Upper lobe of left lung (tissue), 6 donors: ENCODE measurements around the gene FAM98A. TPM values are rescaled to one million over a fixed set of nuclear protein-coding genes. Genes with fewer than 3 reads are reported as not detected.

Source experiments
- ATAC-seq, 2 donors: fragments of 200-7000 bp; cut with Tn5 transposase; one replicate each; pipeline ENCODE4 v1.9.1; 2022; ENCODE audit warnings: mild to moderate bottlenecking in 2 of 2, moderate library complexity in 2 of 2; ENCODE audit not compliant: low FRiP score in 2 of 2
- DNase-seq, 2 donors: peaks; one replicate each; pipeline ENCODE4 v3.0.0-alpha.2; 2019 to 2020
- H3K27ac ChIP-seq, 4 donors: fragments of 200-600 bp; sonication (generic); one replicate each; pipeline ENCODE4 v1.5.1; 2016 to 2019
- H3K27me3 ChIP-seq, 4 donors: fragments of 200-600 bp; sonication (generic); one replicate each; pipeline ENCODE4 v1.5.1; 2017 to 2019
- H3K36me3 ChIP-seq, 4 donors: fragments of 200-600 bp; sonication (generic); one replicate each; pipeline ENCODE4 v1.5.1; 2016 to 2019
- H3K4me1 ChIP-seq, 4 donors: fragments of 200-600 bp; sonication (generic); one replicate each; pipeline ENCODE4 v1.5.1; 2018 to 2019
- H3K4me3 ChIP-seq, 4 donors: fragments of 200-600 bp; sonication (generic); one replicate each; pipeline ENCODE4 v1.5.1; 2017 to 2019; ENCODE audit warnings: mild to moderate bottlenecking in 2 of 4, moderate library complexity in 1 of 4
- H3K9me3 ChIP-seq, 4 donors: fragments of 200-600 bp; sonication (generic); one replicate each; pipeline ENCODE4 v1.5.1; 2018 to 2019
- CTCF ChIP-seq, 6 experiments: fragments of 450-650 bp in 4 of 6; fragments of 200-600 bp in 2 of 6; sonication (generic) in 2 of 6; IDR thresholded peaks; one replicate each; pipeline ENCODE4 v1.5.1; 2016 to 2019; ENCODE audit warnings: antibody characterized with exemption in 6 of 6
- EP300 ChIP-seq, 4 donors: sonication (generic); formaldehyde crosslinking; IDR thresholded peaks; one replicate each; pipeline ENCODE4 v1.5.1; 2017; ENCODE audit warnings: antibody characterized with exemption in 4 of 4, control low read depth in 2 of 4
- POLR2A ChIP-seq, 4 donors: fragments of 450-650 bp; IDR thresholded peaks; one replicate each; pipeline ENCODE4 v1.5.1; 2016 to 2017; ENCODE audit warnings: antibody characterized with exemption in 4 of 4, mild to moderate bottlenecking in 2 of 4
- POLR2AphosphoS5 ChIP-seq, 2 donors: sonication (generic); formaldehyde crosslinking; IDR thresholded peaks; one replicate each; pipeline ENCODE4 v1.5.1; 2017; ENCODE audit warnings: antibody characterized with exemption in 2 of 2
- WGBS, 2 donors: methylation state at CpG; one replicate each; pipeline ENCODE4 v1.1.5; 2017 to 2018; 5-methylcytosine and 5-hydroxymethylcytosine counted together
- total RNA-seq, 6 donors: library from RNA; depleted of rRNA in 4 of 6; stranded (reverse); fragments of >200 nt in 4 of 6; gene quantifications; one replicate each; pipeline versions ENCODE4 v1.1.0 to v1.2.1, GENCODE V29; 2016 to 2021
- donor health status: DM: no; HTN: no; CAD: no; lungs with moderate emphysema.
- donor health status: DM: no; HTN: yes; CAD: no; lungs with severe emphysema.

The FAM98A gene
- total RNA-seq, 6 donors from 2014 or later = 9.0 to 66.3 (median 26.4) TPM

GRCh38 chr2:33634261-33634910 lies 35.3 kb upstream of the FAM98A start:
- TF ChIP-seq CTCF (IDR thresholded peaks at IDR 0.05) (no peak), EP300 (IDR thresholded peaks at IDR 0.05) (no peak), POLR2A (IDR thresholded peaks at IDR 0.05) (no peak), POLR2AphosphoS5 (IDR thresholded peaks at IDR 0.05) (no peak)
- DNase-seq = no peak
- Histone ChIP-seq H3K36me3 (no peaks in the 10 kb centered on the region), H3K4me1 (no peaks in the 10 kb centered on the region), H3K9me3 (no peaks in the 10 kb centered on the region), H3K27me3 (no peaks in the 10 kb centered on the region), H3K27ac (no peak overlapping the region), H3K4me3 (no peak overlapping the region)
- WGBS, 2 donors = 88 to 91% methylated on average over 4 of the region's 4 CpGs
- no peak for ATAC-seq

DNA sequence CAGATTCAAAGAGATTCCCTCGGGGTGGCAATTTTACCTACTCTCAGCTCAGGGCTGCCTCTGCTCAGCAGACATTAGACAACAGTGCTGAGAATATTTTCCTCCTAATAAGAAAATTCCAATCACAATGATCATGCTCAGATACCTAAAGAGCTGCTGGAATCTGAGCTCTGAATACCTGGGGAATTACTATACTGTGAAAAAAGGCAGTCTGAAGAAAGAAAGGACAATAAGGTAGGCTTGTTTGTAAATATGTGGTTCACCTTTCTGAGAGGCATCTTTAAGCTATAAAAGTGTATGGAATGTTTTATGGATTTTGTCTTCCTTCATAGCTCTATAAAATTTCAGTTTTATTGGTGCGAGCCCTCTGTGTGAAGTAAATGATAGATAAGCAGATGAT lies 34.2 kb upstream of the FAM98A start:
- Histone ChIP-seq H3K9me3 (no peaks in the 10 kb centered on the region), H3K27me3 (no peaks in the 10 kb centered on the region), H3K4me3 (no peak overlapping the region), H3K36me3 (no peaks in the 10 kb centered on the region), H3K4me1 (no peaks in the 10 kb centered on the region), H3K27ac (no peak overlapping the region)
- ATAC-seq (no peak), DNase-seq (no peak)
- TF ChIP-seq EP300 (IDR thresholded peaks at IDR 0.05) (no peak), POLR2A (IDR thresholded peaks at IDR 0.05) (no peak), CTCF (IDR thresholded peaks at IDR 0.05) (no peak), POLR2AphosphoS5 (IDR thresholded peaks at IDR 0.05) (no peak)
- WGBS, 2 donors = 92 to 97% methylated on average over 2 of the region's 2 CpGs

DNA sequence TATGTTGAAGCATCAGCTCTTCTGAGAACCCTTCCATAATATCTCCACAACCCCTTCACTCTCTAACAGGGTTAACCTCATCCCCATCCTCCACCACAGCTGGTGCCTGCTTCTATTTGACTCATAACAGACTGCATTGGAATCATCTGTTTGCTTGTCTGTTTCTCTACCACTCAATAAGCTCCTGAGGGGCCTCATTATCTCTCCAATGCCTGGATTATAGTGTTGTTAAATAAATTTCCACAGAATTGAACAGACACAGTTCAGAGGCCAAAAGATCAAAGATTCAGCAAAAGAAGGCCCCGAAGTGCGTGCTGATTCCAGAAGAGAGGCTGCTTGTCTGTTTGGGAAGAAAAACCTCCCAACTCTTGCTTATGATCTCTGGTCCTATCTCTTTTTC lies 33.7 kb upstream of the FAM98A start:
- Histone ChIP-seq H3K4me1 (no peaks in the 10 kb centered on the region), H3K27me3 (no peaks in the 10 kb centered on the region), H3K27ac (no peak overlapping the region), H3K36me3 (no peaks in the 10 kb centered on the region), H3K9me3 (no peaks in the 10 kb centered on the region), H3K4me3 (no peak overlapping the region)
- TF ChIP-seq POLR2AphosphoS5 (IDR thresholded peaks at IDR 0.05) (no peak), POLR2A (IDR thresholded peaks at IDR 0.05) (no peak), CTCF (IDR thresholded peaks at IDR 0.05) (no peak), EP300 (IDR thresholded peaks at IDR 0.05) (no peak)
- DNase-seq (no peak), ATAC-seq (no peak)
- WGBS, 2 donors = 85 to 92% methylated on average over 2 of the region's 2 CpGs

DNA sequence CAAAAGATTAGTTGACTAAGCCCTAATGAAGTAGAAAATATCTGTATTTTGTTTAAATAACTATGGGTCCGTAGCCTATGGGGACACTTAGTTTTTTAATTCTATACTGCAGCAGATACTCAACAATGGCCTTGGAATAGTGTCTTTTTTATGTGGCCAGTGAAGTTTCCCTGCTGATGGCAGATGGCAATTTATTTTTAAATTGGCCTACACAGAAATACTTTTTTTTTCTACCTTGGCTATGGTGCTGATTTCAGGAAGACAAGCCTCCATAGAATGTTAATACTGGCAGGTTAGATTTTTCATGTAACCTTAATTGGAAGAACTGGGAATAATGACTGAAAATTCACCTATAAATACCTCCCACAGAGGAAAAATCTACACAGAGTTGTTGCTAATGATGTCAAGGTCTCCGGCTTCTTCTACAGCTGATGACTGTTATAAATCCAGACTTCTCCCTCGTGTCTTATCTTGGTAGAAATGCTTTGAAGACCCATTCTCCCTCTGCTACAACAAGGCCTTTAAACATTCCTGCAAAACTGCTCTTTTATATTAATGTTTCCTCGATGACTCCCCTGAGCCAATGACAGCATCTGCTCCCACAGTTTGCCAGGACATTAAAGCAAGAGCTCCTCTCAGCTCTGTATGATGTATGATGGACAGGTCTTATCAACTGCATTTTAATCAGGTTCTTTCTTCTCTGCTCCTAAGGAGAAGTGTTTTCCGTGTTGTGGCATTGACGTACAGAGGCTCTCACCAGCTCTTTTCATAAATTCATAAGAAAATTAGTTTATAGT lies 29.1 kb upstream of the FAM98A start:
- no peaks in the 10 kb centered on the region for H3K36me3 ChIP-seq
- H3K4me3 ChIP-seq = no peak overlapping the region
- no peak overlapping the region for H3K27ac ChIP-seq
- WGBS, 2 donors = 91 to 92% methylated on average over 6 of the region's 6 CpGs
- no peaks in the 10 kb centered on the region for H3K27me3 ChIP-seq
- DNase-seq = no peak
- no peaks in the 10 kb centered on the region for H3K9me3 ChIP-seq
- TF ChIP-seq CTCF (IDR thresholded peaks at IDR 0.05) (no peak), EP300 (IDR thresholded peaks at IDR 0.05) (no peak), POLR2A (IDR thresholded peaks at IDR 0.05) (no peak), POLR2AphosphoS5 (IDR thresholded peaks at IDR 0.05) (no peak)
- H3K4me1 ChIP-seq = no peaks in the 10 kb centered on the region
- ATAC-seq = no peak
